Activated CD4-positive, alpha-beta T cell treated with anti-CD3 and anti-CD28 coated beads, Interleukin-2, amount 50 U/mL, for 16 hours (primary cell): Measurements from ENCODE around the gene MEIOB.

Experiments
- DNase-seq: peaks from one replicate; pipeline ENCODE4 v3.0.0-alpha.2; 2020

MEIOB gene

DNA sequence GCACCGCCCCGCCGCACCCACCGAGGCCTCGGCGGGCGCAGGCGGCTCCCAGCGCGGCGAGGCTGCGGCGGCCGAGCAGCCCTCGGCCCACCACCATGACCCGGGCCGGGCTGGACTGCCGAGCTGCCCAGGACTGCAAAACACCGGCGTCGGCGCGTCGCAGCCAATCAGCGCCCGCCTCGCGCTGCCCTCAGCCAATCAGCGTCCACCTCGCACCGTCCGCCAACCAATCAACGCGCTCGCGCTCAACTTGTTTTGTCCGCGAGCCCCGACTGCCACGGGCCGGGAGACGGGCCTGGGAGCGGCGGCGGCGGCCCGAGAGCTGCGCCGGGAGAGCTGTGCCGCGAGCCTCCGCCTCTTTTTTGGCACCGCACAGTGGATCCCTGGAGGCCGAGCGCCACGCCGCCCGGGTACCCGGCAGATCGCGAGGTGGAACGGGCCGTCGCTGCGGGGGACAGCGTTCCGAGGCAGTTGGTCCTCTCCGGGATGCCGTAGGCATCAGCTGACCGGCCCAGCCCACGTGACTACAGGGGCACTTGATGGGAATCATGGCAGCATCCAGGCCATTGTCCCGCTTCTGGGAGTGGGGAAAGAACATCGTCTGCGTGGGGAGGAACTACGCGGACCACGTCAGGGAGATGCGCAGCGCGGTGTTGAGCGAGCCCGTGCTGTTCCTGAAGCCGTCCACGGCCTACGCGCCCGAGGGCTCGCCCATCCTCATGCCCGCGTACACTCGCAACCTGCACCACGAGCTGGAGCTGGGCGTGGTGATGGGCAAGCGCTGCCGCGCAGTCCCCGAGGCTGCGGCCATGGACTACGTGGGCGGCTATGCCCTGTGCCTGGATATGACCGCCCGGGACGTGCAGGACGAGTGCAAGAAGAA lies 45.0 kb downstream of the MEIOB start, which contains the start of the genes FAHD1 and HAGH:
TSS of gene FAHD1 (plus strand) at position 516 of the 883 bp plus-strand sequence. CDS start at position 549, 33 bp downstream.
TSS of gene HAGH (minus strand) at position 135 of the 883 bp plus-strand sequence. CDS start at position 97, 38 bp downstream.
- peak; percentile 92 for DNase-seq

DNA sequence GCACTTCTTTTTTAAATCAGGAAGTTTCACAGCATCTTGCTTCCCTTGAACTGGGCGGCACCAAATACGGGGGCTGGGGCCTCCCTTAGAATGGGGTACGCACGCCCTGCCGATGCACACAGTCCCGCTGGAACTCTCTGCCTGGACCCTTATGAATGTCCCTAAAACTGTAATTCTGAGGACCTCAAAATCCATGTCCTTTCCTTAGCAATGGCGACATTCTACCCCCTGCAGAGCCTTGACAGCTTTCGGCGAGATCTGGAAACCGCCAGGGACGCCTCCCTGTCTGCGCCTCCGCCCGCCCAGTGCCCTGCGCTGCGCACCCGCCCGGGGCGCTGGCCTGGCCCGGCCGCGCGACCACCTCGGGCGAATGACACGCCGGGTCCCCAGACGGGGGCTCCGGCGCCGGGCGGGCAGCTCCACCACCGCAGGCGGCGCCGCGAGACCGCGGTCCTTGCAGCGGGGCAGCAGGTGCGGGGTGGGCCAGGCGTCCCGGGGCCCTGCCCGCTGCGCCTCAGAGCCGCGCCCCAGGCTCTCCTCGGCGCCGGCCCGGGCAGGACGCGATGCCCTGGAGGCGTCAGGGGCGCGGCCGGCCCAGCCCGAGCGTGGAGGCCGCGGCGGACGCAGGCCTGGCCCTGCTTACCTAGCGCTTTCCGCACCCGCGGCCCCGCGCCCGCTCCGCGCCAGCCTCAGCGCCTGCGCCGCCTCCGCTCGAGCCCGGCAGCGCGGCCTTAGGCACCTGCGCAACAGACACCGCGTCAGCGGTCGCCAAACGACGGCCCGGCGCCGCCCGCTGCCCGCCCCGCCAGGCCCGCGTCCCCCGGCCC lies 45.9 kb downstream of the MEIOB start:
- DNase-seq: peak; percentile 58

DNA sequence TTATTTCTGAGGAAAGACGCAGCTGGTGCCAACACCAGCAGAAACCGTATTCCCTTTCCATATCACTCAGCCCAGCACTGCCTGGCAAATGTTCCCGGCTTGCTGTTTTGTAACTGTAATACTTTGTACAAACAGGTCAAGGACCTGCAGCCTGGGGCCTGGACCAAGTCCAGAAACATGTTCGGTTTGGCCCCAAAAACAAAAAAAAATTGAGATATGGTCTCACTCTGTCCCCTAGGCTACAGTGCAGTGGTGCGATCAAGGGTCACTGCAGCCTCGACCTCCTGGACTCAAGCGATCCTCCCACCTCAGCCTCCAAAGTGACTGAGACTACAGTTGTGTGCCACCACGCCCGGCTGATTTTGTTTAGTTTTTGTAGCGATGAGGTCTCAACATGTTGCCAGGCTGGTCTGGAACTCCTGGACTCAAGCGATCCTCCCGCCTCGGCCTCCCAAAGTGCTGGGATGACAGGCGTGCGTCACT lies 46.5 kb downstream of the MEIOB start:
- no peak for DNase-seq

DNA sequence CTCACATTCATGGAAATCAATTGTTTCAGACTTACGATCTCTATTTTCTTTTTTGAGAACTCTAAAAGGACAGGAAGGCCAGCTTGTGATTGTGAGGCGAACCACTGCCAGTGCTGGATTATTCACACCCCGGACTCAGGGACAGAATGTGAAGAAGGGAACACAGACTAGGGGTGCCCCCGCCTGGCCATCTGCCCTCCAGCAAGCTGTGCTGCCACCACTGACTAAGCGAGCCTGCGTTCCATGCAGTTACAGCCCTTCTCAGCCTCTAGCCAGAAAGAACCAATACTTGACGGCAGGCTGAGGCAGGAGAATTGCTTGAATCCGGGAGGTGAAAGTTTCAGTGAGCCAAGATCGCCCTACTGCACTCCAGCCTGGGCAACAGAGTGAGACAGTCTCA lies 48.1 kb downstream of the MEIOB start:
- peak; percentile 14 for DNase-seq

DNA sequence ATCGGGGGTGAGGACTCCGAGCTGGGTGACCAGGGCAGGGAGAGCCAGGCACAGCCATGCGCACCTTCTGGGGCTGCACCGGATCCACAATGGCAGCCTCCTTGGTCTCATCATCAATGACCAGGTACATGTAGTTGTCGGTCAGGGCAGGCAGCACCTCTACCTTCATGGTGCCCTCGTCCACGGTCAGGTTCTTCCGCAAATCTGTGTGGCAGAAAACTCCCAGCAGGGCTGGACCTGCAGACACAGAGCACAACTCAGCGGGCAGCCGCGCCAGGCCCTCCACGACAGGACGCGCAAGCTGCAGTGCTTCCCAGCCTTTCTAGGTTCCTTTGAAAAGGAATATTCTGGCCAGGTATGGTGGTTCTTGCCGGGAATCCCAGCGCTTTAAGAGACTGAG lies 49.2 kb downstream of the MEIOB start:
- no peak for DNase-seq

DNA sequence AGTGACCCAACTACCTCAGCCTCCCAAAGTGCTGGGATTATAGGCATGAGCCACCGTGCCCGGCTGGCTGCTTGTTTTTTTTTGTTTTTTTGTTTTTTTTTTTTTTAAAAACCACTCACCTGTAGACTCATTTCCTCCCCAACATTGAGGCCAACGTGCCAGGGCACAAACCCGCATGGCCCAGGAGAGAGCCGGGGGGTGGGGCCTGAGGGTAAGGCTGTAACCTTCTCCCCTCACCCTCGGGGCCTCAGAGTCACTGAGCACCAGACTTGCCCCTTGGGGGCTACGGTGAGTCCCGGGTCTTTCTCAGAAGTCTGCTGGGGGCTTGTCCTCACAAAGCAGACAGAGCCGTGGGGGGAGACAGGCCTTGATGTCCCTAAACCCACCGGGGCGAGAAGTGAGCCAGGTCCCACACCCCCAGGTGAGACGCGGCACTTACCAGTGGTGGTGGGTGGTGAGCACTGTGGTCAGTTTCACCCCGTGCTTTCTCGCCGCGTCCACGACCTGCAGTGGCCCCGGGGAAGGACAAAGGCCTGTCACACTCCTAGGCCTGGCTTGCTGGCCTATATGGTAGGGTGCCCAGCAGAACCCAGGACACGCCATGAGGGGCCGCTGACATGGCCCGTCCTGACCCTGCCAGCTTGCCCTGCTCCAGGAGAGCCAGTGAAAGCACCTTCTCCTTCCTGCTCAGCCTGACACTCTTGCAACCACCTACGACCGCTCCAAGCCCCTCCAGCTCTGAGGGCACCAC lies 49.9 kb downstream of the MEIOB start:
- no peak for DNase-seq

DNA sequence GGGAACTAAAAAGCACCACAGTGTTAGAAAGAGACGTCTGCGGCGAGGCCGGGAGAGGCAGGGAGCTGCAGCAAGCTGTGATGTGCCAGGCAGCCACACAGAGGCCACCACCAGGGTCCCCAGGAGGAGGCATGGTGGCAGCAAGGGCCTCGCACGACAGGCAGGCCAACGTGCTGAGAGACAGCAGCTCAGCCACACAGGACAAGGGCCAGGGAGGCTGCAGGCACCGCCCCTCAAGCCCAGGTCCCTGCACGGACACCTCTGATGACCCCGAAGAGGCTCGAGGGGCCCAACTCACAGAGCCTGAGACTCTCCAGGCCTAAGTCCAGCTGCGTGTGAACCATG lies 51.0 kb downstream of the MEIOB start:
- no peak for DNase-seq

DNA sequence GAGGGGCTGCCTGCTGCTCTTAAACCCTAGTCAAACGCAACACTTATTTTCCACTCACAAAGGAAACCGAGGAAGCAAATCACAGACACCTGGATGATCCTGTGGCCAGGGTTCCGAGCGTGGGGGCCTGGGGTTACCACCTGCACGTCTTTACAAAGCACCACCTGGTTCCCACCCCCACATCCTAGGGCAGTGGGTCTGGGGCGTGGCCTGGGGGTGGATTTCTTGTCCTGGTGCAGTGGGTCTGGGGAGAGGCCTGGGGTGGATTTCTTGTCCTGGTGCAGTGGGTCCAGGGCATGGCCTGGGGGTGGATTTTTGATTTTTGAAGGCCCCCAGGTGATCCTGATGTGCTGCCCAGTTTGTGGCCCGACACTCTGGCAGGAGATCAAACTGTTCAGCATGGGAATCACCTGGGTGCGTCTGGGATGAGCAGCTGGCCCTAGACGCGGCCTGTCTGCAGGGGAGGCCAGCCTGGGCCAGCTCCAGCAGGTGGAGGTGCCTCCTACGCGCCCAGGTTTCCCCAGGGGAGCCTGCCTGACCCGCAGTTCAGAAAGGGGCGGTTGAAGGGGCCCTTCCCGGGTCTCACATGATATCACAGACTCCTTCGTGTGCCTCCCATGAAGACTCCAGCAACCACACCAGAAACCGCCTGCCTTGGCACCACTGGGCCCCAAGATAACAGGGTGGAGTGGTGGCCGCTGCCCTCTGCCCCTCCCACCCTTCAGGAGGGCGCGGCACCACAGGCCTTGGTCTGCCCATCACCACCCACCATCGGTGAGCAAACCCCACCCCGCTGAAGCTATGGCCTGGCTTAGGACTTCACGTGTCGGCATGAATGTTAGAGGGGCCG lies 51.6 kb downstream of the MEIOB start:
- no peak for DNase-seq

DNA sequence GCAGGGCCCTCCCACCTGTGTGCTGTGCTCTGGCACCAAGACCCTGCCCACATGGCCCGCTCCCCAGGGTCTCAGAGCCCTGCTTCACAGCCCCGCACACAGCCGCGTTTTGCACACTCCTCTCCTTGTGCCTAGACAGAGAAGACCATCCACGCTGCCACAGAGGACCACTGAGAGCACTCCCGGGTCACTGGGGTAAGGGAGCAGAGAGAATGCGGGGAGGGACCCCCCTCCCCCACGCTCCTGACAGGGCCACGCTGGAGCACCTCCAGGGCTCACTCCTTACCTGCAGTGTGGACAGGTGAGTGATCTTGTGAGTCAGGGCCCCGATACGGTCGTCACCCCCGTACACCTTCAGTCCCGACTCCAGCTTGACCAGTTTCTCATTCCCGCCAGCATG lies 52.4 kb downstream of the MEIOB start:
- DNase-seq: no peak

DNA sequence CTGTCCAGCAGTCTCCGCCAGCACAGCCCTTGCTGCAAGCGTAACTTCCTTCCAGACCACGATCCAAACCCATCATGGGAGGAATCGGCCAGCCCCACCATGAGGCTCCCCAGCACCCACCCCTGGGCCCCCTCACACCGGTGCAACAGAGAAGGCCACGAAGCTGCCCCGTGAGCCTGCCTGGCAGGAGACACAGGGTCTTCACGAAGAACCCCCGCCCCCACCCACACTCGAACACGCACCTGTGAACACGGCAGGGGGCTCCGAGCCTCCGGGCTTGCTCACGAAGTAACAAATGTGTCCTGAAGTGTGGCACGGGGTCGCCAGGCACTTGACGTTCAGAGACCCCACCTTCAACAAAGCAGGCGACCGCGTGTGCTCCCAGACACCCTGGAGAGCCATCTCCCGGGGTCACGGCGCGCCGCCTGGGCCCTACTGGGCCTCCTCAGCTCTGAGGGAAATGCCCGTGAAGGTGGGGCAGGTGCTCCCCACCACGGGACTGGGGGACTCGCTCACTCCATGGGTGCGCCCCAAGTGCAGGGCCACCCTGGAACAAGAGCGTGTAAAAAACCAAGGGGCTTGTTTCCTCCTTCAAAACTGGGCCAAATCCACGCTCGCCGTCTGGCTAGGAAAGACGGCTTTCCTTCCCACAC lies 53.0 kb downstream of the MEIOB start:
- DNase-seq: no peak

DNA sequence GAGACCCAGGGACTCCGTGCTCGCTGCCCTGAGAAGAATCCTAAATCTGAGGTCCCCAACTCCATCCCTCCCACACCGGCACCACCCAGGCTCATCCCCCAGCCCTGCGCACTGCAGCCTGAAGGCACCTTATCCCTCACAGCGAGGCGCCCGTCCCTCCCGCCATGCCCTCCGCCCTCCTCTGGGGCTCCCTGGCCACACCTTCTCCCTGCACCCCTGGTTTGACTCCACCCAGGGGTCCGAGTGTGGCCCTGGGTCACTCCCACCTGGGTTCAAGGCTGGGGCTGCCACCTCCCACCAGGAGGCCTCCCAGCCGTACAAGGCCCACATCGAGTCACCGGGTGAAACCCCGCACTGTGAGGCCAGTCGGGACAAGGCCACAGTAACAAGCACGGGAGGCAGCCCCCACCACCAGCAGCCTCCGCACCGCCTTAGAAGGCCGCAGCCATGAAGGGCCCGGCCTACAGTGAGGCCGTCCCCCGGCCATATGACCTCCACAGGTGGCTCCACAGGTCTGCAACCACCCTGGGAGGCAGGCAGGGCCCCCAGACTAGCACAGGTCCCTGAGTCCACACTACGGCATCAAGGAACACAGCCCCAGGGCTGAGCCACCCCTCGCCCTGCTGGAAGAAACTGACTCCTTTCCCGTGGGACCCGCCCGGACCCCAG lies 53.6 kb downstream of the MEIOB start:
- DNase-seq: no peak

DNA sequence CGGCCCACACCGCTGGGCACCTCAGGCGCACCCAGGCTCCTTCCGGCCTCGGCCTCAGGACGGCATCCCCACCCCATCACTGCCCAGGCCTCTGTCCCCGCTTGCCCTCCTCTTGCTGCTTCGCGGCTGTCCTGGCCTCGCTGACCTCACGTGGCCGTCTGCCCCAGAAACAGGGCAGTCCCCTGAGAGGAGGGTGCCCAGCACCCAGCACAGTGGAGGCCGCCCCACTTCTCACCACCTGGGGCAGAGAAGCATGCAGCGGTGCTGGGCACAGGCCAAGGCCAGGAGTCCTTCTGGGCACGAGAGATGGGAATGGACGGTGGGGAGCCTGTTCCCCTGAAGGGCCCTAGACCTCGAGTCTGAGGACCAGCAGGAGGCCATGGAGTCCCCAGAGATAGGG lies 54.2 kb downstream of the MEIOB start:
- no peak for DNase-seq

DNA sequence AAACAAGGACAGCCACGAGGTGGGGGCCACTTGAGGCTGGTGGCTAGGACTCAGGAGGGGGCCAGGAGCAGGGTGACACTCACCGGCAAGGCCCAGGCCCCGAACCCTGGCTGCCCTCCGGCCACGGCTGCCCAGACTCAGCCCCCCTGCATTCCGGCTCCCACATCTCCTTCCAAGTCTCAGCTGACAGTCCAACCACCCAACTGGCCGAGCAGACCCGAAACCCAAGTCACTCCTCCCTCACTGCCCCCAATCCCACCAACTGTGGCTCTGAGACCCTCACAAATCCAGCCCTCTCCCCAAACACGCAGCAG lies 54.7 kb downstream of the MEIOB start:
- no peak for DNase-seq

DNA sequence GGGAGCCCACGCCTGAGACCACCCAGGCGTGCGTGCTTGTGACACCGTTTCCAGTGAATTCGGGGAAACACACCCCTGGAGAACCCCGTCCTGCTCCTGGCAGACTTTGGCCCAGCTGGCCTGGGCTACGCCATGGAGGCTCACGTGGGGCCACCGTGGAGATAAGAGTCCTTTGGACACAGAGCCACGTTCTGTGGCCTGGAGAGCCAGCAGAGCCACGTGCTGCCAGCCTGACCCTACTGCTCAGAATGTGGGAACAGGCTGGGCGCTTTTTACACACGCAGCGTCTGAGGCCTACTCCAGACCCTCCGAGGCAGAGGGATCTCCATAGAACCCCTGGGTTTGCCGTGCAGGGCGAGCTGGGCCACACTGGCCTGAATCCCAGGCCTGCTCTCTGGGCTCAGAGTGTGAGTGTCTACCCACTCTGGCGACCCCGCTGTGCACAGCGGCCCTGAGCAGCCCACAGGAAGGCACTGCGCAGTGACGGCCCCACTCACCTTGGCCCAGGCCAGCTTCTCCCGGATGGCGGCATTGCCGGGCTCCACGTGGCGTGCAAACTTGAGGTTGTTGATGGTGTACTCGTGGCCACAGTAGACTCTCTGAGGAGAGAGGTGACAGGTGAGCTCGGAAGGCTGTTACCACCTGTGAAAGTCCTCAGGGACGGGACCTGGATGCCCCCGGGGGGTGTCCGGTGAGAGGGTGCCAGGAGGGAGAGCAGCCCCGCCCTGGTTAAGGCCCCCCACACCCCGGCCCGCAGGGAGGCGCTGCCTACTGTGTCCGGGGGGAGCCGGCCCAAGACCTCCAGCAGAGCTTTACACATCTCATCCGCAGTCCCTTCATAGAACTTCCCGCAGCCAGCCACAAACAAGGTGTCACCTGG lies 55.3 kb downstream of the MEIOB start:
- no peak for DNase-seq

DNA sequence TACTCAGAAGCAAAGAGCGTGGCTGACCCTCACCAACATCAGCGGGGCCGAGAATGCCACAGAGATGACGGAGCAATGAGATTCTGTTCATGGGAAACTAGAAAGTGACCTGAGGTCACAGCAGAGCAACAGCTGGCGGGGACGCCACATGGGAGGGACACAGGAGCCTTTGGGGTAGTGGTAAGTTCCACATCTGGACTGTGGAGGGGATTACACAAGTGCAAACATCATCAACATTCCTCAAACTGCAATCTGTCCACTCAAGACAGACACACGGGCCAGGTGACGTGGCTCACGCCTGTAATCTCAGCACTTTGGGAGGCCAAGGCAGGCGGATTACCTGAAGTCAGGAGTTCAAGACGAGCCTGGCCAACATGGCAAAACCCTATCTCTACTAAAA lies 56.5 kb downstream of the MEIOB start:
- DNase-seq: no peak

DNA sequence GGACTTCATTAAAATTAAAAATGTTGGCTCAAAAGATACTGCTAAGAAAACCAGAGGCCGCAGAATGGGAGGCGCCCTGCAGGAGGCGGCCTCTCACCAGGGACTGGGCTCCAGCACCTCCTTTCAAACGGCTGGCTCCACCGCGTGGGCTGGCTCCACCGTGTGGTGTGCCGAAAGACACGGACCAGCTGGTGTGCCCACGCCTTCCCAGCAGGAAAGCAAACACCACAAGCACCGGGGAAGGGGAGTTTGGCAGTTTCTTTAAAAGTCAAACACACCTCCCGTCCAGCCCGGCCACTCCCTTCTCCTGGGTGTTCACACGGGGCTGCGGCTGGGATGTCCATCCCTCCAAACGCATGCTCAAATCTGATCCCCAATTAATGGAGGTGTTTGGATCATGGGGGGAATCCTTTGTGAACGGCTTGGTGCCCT lies 59.2 kb downstream of the MEIOB start:
- DNase-seq: peak; percentile 48

DNA sequence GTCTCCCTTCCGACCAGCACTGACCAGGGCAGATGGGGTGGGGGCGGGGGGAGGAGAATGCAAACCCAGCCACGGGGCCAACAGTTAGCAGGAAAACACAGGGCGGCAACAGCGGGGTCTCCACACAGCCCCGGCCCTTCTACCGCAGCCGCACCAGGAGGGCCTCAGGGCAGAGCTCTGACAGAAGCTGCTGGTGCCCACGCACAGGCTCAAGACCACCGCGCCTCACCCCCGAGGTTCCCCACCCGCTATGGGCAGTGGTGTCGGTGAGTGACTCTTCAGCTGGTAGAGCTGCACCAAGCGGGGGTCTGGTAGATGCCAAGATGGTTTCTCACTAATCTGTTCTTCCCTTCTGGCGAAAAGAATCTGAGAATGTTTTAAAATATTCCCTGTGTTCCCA lies 61.4 kb downstream of the MEIOB start:
- DNase-seq: no peak

DNA sequence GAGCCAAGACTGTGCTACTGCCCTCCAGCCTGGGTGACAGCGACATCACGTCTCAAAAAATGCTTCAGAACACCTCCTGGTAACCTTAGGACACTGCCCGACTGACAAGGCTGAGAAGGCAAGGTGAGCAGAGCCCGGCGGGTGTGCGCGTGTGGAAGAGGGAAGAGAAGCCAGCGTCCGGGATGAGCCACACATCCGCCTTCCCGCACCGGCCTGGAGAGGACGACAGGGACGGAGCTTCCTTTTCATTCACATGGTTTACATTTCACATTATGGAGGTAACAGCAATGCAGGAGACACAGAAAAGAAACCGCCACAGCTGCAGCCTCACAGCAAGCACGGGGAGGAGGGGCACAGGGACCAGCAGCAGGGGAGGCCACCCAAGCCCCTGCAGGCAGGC lies 61.9 kb downstream of the MEIOB start:
- DNase-seq: no peak

DNA sequence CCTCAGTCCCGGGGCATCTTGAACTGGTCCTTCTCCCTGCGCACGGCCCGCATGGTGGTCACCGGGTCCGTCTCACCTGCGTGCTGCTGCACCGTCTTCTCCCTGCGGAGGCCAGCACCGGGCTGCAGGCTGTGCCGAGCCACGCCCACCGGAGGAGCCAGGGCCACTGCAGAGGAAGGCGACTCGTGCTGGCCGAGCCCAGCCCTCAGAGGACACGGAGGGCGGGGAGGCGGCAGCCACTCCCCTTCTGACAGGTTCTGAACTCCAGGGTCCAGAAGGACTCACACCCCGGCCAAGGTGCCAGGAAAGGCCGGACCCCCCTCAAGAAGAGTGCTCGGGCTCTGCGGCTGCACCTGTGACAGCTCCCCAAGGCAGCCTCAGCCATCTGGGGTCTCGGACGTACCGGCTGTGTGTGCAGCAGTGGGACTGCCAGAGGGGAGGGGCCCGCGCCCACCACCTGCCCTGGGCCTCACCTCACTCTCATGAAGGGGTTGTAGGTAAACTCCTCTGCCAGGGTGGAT lies 62.6 kb downstream of the MEIOB start:
- DNase-seq: no peak

DNA sequence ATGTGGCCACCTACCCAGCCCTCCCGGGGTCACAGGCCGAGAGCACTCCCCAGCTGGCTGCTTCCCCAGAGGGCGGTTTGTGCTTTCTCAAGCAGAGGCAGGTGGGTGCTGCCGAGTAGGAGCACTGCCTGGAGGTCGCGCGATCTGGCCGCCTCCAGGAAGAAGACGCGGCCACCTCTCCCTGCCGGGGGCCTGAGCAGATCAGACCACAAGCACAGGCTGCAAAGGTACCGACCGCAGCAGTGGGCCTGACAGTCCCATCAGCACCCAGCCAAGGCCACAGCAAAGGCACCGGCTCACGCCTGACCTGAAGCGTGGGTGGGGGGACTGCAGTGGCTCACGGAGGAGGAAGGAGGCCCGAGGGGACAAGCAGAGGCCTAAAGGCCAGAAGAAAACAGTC lies 63.3 kb downstream of the MEIOB start:
- DNase-seq: no peak
